GM10248 (cell line): Measurements from ENCODE around the gene ATXN7L3.
"Not testable (repeated sequence)": the region's sequence is repeated elsewhere in the genome, so short reads cannot be mapped to it uniquely, and the experiment has no call there.

Experiments
- CTCF ChIA-PET: fragments of 300-600 bp; sonication (Branson Sonifier 250); formaldehyde crosslinking; extraction: SDS; loops from one replicate; lab custom pipeline; 2021; ENCODE audit warnings: antibody characterized with exemption; lab: Yijun Ruan, JAX
- POLR2A ChIA-PET: fragments of 350-650 bp; sonication (Branson Sonifier 250); formaldehyde crosslinking; extraction: SDS; loops from one replicate; lab custom pipeline; 2020; ENCODE audit warnings: antibody characterized with exemption; lab: Yijun Ruan, JAX
- DNase-seq: peaks from one replicate; pipeline ENCODE4 v3.0.0; 2012; ENCODE audit errors: extremely low spot score
- CTCF ChIP-seq: IDR thresholded peaks from 2 replicates; pipeline ENCODE4 v1.5.1; 2012; ENCODE audit warnings: mild to moderate bottlenecking, low read depth; ENCODE audit errors: extremely low read depth, missing control alignments, control extremely low read depth

Gene ATXN7L3

GRCh38 chr17:44146375-44147346 is 53.0 kb downstream of the ATXN7L3 start:
- DNase-seq, result no peak
- POLR2A ChIA-PET, result no interaction called here
- CTCF ChIA-PET, result interaction anchor here (0.9 to 2.3 kb wide), 5 partner anchors 9 to 64 kb away, joined by 3 to 6 read pairs (median 4); no protein-coding TSS in a partner anchor
- no peak for TF ChIP-seq CTCF

DNA sequence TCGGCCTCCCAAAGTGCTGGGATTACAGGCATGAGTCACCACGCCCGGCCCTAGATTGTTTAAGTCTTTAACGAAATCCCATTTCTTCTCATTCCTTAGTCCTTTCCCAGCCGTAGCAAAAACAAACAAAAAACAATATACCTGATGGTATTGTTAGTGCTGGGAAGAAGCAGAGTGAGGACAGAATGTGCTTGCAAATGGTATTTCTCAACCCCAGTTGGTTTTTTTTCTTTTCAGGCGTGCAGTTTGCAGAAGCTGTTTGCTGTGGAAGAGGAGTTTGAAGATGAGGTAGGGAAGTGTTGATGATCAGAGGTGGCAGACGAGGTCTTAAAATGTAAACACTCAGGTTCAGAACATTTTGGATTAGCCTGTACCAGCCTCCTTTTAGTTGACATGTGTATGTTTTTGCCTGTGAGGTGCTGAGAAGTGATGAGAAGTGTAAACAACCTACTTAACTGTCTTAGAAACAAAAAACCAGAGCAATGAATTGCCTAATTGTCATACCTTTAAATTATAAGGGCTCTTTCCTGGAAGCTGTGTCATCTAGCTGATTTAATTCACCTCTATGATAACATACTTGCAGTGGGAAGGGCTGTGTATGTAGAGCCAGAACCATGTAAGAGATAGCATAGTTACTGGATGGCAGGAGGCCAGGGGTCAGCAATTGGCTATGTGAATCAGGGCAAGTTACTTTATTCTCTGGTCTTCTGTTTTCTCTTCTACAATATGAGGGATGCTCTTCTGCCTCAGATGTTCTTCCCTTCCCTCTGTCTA is 54.5 kb downstream of the ATXN7L3 start:
- DNase-seq, result no peak
- POLR2A ChIA-PET, result interaction anchor here (0.6 kb wide), 1 partner anchor 24 kb away, joined by 4 read pairs; no protein-coding TSS in a partner anchor
- no peak for TF ChIP-seq CTCF
- CTCF ChIA-PET, result interaction anchor here (1.9 to 2.3 kb wide), 2 partner anchors 23 to 65 kb away, joined by 5 to 6 read pairs; no protein-coding TSS in a partner anchor

- ChIA-PET CTCF (interaction anchor here (1.4 to 1.9 kb wide), 3 partner anchors 9 to 25 kb away, joined by 3 to 5 read pairs (median 3); no protein-coding TSS in a partner anchor), POLR2A (interaction anchor here (0.7 kb wide), 1 partner anchor 920 kb away, joined by 3 read pairs; no protein-coding TSS in a partner anchor)
- DNase-seq, result not testable (repeated sequence)
These were observed 55.8 kb downstream of the ATXN7L3 start for GRCh38 chr17:44143921-44144320.
